ENCODE results near the gene CNOT8. TPM values are rescaled to one million over a fixed set of nuclear protein-coding genes. Genes with fewer than 3 reads are reported as not detected.

CNOT8 gene
- 58.8 and 59.7 TPM in 2 replicates for total RNA-seq

GRCh38 chr5:154858297-154858971 is at the start of gene CNOT8:
CNOT8 (plus strand) TSS chr5:154858627; CDS start chr5:154863279, 4,652 bp downstream.

GRCh38 chr5:154850255-154851062 is 8.0 kb upstream of the CNOT8 start, which contains the start of gene FAXDC2:
FAXDC2 (minus strand) TSS chr5:154850603; CDS start chr5:154838178, 12,425 bp downstream.

Other genes starting within 250 kb of the CNOT8 start
- 38.0 and 52.9 TPM in 2 replicates for gene LARP1, start 103.2 kb upstream of the CNOT8 start, total RNA-seq
- gene FAXDC2, start 8.0 kb upstream of the CNOT8 start, total RNA-seq: 2.0 and 3.0 TPM in 2 replicates
- 15.8 and 19.8 TPM in 2 replicates for gene GEMIN5, start 79.6 kb downstream of the CNOT8 start, total RNA-seq
- gene MRPL22, start 82.4 kb downstream of the CNOT8 start, total RNA-seq: 31.5 and 42.9 TPM in 2 replicates
- 0.19 and 0.27 TPM in 2 replicates for gene KIF4B, start 155.1 kb downstream of the CNOT8 start, total RNA-seq